HG03521 (cell line): Measurements from ENCODE around the gene RBX1.
A peak's percentile ranks its signal among the peaks of the same experiment; 100 is the strongest.

ENCODE experiments used
- ATAC-seq: cut with Tn5 transposase; IDR thresholded peaks from one replicate; pipeline ENCODE4 v1.9.1; 2021; ENCODE audit warnings: mild to moderate bottlenecking, moderate library complexity; ENCODE audit not compliant: unreplicated experiment

RBX1 gene

GRCh38 chr22:41021613-41022454 lies 70.7 kb downstream of the RBX1 start:
- peak; percentile 53 for ATAC-seq

GRCh38 chr22:41022470-41023298 lies 71.5 kb downstream of the RBX1 start:
- peak; percentile 48 for ATAC-seq
